HL-60 (cell line): Measurements from ENCODE around the gene GSAP.

ENCODE experiments used
- CTCF ChIP-seq: IDR thresholded peaks from one replicate; pipeline ENCODE4 v1.5.1; 2011; ENCODE audit warnings: low read length, control low read depth, inconsistent platforms; ENCODE audit not compliant: insufficient read depth
- POLR2AphosphoS5 ChIP-seq: IDR thresholded peaks from 2 replicates; pipeline ENCODE4 v1.6.1; 2012; ENCODE audit warnings: low read depth
- REST ChIP-seq: IDR thresholded peaks from 2 replicates; pipeline ENCODE4 v1.6.1; 2012; ENCODE audit warnings: low read depth; ENCODE audit not compliant: insufficient replicate concordance

GRCh38 chr7:77407906-77408305 is 8.2 kb downstream of the GSAP start:
- TF ChIP-seq REST = no peak
- TF ChIP-seq CTCF = no peak
- no peak for TF ChIP-seq POLR2AphosphoS5
